MCF 10A (cell line): Measurements from ENCODE around the gene PKD2L1. TPM values are rescaled to one million over a fixed set of nuclear protein-coding genes. Genes with fewer than 3 reads are reported as not detected.
"Not testable (repeated sequence)": the region's sequence is repeated elsewhere in the genome, so short reads cannot be mapped to it uniquely, and the experiment has no call there.

Experiments used
- Bru-seq: library from RNA; stranded (reverse); fragments of 400-500 nt; gene quantifications from one replicate; lab custom pipeline; 2021; lab: Mats Ljungman, UMichigan
- BruChase-seq, 2 experiments: library from RNA; stranded (reverse); fragments of 400-500 nt; gene quantifications; one replicate each; lab custom pipeline; 2021; lab: Mats Ljungman, UMichigan
- BruUV-seq: library from RNA; stranded (reverse); fragments of 400-500 nt; replicated peaks from 2 replicates; lab custom pipeline; 2021; lab: Mats Ljungman, UMichigan
- CTCF ChIA-PET: fragments of 300-600 bp; sonication (Branson Sonifier 250); formaldehyde crosslinking; extraction: SDS; loops from one replicate; lab custom pipeline; 2021; ENCODE audit warnings: antibody characterized with exemption, inconsistent platforms; lab: Yijun Ruan, JAX
- POLR2A ChIA-PET: fragments of 300-600, 350-650 bp; sonication (Branson Sonifier 250); formaldehyde crosslinking; extraction: SDS; loops from one replicate; lab custom pipeline; 2020; ENCODE audit warnings: antibody characterized with exemption, inconsistent platforms; lab: Yijun Ruan, JAX
- DNase-seq: peaks from one replicate; pipeline ENCODE4 v3.0.0-alpha.2; 2018; ENCODE audit not compliant: unreplicated experiment
- H3K27ac Mint-ChIP-seq: one replicate; pipeline ENCODE4 v1.8.0; 2022; ENCODE audit warnings: mild to moderate bottlenecking, low read depth, mixed read lengths; ENCODE audit not compliant: unreplicated experiment
- H3K27me3 Mint-ChIP-seq: one replicate; pipeline ENCODE4 v1.8.0; 2022; ENCODE audit warnings: mixed read lengths; ENCODE audit not compliant: insufficient read depth, unreplicated experiment
- H3K36me3 Mint-ChIP-seq: one replicate; pipeline ENCODE4 v1.8.0; 2022; ENCODE audit warnings: mild to moderate bottlenecking, moderate library complexity, mixed read lengths; ENCODE audit not compliant: insufficient read depth, unreplicated experiment
- H3K4me1 Mint-ChIP-seq: one replicate; pipeline ENCODE4 v1.8.0; 2022; ENCODE audit warnings: mixed read lengths; ENCODE audit not compliant: insufficient read depth, unreplicated experiment
- H3K4me3 Mint-ChIP-seq: one replicate; pipeline ENCODE4 v1.8.0; 2022; ENCODE audit warnings: mild to moderate bottlenecking, moderate library complexity, mixed read lengths; ENCODE audit not compliant: unreplicated experiment
- H3K9me3 Mint-ChIP-seq: one replicate; pipeline ENCODE4 v1.8.0; 2022; ENCODE audit warnings: mixed read lengths; ENCODE audit not compliant: unreplicated experiment
- intact Hi-C: fragments of 100-400 bp; cut with micrococcal nuclease; formaldehyde crosslinking; loops from 2 replicates; pipeline ENCODE4 v1.14.1; 2022
- long read RNA-seq: library from polyadenylated mRNA; stranded (forward); transcript quantifications from one replicate; pipeline ENCODE4 v2.0.0, GENCODE V29; 2022
- total RNA-seq: library from RNA; stranded (reverse); gene quantifications from 2 replicates; pipeline ENCODE4 v1.2.3, GENCODE V29; 2022
- TF ChIP-seq, protein P1 (sequence below): fragments of 200-600 bp; IDR thresholded peaks from one replicate; pipeline ENCODE4 v1.8.0; 2022; ENCODE audit warnings: antibody characterized with exemption, mild to moderate bottlenecking; ENCODE audit not compliant: unreplicated experiment

PKD2L1 gene
- total RNA-seq (not detected in 2 replicates), Bru-seq, nascent RNA (not detected), BruChase-seq, experiment 1, labeled RNA remaining after a 6-hour chase (percentile 23 among the genes with signal in this experiment), BruChase-seq, experiment 2, labeled RNA remaining after a 2-hour chase (percentile 6 among the genes with signal in this experiment)
- long read RNA-seq: 0 reads

DNA sequence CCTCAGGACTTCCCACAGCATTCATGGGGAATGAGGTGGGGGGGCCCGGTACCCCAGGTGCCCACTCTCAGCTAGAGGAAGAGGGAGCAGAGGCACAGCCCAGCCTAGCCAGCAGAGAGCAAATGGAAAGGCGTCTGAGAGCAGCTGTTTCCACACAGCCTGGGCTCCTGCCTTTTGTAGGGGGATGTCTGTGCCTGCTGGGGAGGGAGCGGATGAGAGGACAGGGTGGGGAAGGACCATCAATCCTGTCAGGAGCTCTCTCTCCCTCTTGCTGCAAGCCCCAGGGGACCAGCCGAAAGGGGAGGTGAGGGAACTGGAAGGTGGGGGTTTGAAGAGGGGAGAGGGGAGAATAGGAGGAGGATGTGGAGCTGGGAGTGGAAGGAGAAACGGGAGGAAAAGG is at the start of gene PKD2L1:
Gene PKD2L1, minus strand, starts transcription at position 150 of the 400 bp plus-strand sequence. Its CDS starts 125 bp downstream, at position 25.
- BruUV-seq: no TSS peak
- Mint-ChIP-seq H3K4me3 (no peak within 1 kb of the TSS), H3K27ac (no peak within 1 kb of the TSS), H3K4me1 (peaks cover 6% of the 10 kb centered on the region), H3K27me3 (peaks cover 100% of the 10 kb centered on the region), H3K36me3 (no peaks in the 10 kb centered on the region), H3K9me3 (no peaks in the 10 kb centered on the region)
- ChIA-PET CTCF (interaction anchor here (0.6 to 4.9 kb wide), 7 partner anchors 9 to 548 kb away, joined by 3 to 26 read pairs (median 6); no protein-coding TSS in a partner anchor), POLR2A (interaction anchor here (1.6 kb wide), 1 partner anchor 94 kb away, joined by 6 read pairs; no protein-coding TSS in a partner anchor)
- TF ChIP-seq, protein P1, sequence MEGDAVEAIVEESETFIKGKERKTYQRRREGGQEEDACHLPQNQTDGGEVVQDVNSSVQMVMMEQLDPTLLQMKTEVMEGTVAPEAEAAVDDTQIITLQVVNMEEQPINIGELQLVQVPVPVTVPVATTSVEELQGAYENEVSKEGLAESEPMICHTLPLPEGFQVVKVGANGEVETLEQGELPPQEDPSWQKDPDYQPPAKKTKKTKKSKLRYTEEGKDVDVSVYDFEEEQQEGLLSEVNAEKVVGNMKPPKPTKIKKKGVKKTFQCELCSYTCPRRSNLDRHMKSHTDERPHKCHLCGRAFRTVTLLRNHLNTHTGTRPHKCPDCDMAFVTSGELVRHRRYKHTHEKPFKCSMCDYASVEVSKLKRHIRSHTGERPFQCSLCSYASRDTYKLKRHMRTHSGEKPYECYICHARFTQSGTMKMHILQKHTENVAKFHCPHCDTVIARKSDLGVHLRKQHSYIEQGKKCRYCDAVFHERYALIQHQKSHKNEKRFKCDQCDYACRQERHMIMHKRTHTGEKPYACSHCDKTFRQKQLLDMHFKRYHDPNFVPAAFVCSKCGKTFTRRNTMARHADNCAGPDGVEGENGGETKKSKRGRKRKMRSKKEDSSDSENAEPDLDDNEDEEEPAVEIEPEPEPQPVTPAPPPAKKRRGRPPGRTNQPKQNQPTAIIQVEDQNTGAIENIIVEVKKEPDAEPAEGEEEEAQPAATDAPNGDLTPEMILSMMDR: no peak
- DNase-seq: no peak
- intact Hi-C loops: no loop called here

DNA sequence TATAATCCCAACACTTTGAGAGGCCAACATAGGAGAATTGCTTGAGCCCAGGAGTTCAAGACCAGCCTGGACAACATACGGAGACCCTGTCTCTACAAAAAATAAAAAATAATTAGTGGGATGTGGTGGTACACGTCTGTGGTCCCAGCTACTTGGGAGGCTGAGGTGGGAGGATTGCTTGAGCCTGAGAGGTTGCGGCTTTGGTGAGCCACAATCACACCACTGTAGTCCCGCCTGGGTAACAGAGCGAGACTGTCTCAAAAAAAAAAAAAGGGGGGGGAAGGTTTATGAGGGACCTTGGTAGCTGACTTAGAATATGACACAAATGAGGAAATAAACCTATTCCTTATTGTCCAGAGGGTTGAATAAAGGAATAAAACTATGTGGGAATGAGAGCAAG is 47.8 kb upstream of the PKD2L1 start:
- CTCF ChIA-PET: interaction anchor here (0.6 to 2.4 kb wide), 5 partner anchors 32 to 398 kb away, joined by 3 to 10 read pairs (median 4); no protein-coding TSS in a partner anchor
- no peaks in the 10 kb centered on the region for H3K9me3 Mint-ChIP-seq
- BruUV-seq: no TSS peak

DNA sequence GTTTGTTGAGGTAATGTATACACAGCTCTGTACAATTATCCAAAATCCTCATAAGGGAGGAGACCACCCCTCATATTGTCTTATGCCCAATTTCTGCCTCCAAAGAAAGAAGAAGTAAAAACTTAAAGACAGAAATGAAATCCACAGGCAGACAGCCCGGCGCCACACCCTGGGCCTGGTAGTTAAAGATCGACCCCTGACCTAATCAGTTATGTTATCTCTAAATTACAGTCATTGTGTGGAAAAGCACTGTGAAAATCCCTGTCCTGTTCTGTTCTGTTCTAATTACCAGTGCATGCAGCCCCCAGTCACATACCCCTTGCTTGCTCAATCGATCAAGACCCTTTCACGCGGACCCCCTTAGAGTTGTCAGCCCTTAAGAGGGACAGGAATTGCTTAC is 46.6 kb upstream of the PKD2L1 start:
- intact Hi-C loops, DNase-seq, H3K4me1 Mint-ChIP-seq, H3K9me3 Mint-ChIP-seq, BruUV-seq, H3K27ac Mint-ChIP-seq, H3K4me3 Mint-ChIP-seq, H3K27me3 Mint-ChIP-seq, H3K36me3 Mint-ChIP-seq: not testable (repeated sequence)
- POLR2A ChIA-PET: interaction anchor here (0.7 to 4.9 kb wide), 3 partner anchors 10 to 30 kb away, joined by 3 to 261 read pairs (median 62); partner anchors contain the start of gene SCD
- CTCF ChIA-PET: interaction anchor here (3.1 kb wide), 1 partner anchor 34 kb away, joined by 8 read pairs; no protein-coding TSS in a partner anchor

More for the DNA sequence above, 47.8 kb upstream of the PKD2L1 start:
- TF ChIP-seq, protein P1: no peak
- peaks cover 4% of the 10 kb centered on the region for H3K36me3 Mint-ChIP-seq
- no peak for DNase-seq
- H3K4me1 Mint-ChIP-seq: no peaks in the 10 kb centered on the region
- H3K27ac Mint-ChIP-seq: no peak overlapping the region
- H3K27me3 Mint-ChIP-seq: no peaks in the 10 kb centered on the region
- POLR2A ChIA-PET: interaction anchor here (0.6 to 0.9 kb wide), 3 partner anchors 9 to 55 kb away, joined by 3 to 6 read pairs (median 3); no protein-coding TSS in a partner anchor
- H3K4me3 Mint-ChIP-seq: no peak overlapping the region
- intact Hi-C loops: no loop called here

DNA sequence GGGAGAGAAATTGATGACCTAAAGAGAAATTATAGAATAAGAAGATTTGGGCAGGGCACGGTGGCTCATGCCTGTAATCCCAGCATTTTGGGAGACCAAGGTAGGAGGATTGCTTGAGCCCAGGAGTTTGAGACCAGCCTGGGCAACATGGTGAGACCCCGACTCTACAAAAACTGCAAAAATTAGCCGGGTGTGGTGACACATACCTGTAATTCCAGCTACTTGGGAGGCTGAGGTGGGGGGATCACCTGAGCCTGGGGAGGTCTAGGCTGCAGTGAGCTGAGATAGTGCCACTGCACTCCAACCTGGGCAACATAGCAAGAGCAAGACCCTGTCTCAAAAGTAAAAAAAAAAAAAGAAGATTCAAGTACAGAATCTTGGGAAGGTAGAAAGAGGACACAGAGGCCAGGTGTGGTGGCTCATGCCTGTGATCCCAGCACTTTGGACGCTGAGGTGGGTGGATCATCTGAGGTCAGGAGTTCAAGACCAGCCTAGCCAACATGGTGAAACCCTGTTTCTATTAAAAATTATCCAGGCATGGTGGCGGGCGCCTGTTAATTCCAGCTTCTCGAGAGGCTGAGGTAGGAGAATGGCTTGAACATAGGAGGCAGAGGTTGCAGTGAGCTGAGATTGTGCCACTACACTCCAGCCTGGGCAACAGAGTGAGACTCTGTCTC is 44.8 kb upstream of the PKD2L1 start:
- DNase-seq, H3K36me3 Mint-ChIP-seq, BruUV-seq, H3K4me3 Mint-ChIP-seq, H3K9me3 Mint-ChIP-seq, H3K27ac Mint-ChIP-seq, H3K27me3 Mint-ChIP-seq: not testable (repeated sequence)
- ChIA-PET POLR2A (interaction anchor here (0.6 to 4.9 kb wide), 13 partner anchors 11 to 100 kb away, joined by 3 to 261 read pairs (median 7); partner anchors contain the start of genes BLOC1S2 and SCD), CTCF (interaction anchor here (0.6 to 3.1 kb wide), 6 partner anchors 12 to 56 kb away, joined by 3 to 22 read pairs (median 6); partner anchors contain the start of gene SCD)
- peaks cover 14% of the 10 kb centered on the region for H3K4me1 Mint-ChIP-seq
- intact Hi-C loops: loop anchor here (1.0 kb wide), 3 partner anchors 28 to 58 kb away; partner anchors contain the start of gene SCD
